Panc1 (cell line): ENCODE results near the gene SLC26A3.

ENCODE experiments used
- POLR2AphosphoS5 ChIP-seq: IDR thresholded peaks from 2 replicates; pipeline ENCODE4 v1.6.1; 2012; ENCODE audit warnings: mild to moderate bottlenecking, low read depth, low read length, moderate library complexity
- REST ChIP-seq, 2 experiments: IDR thresholded peaks; 2 replicates each; pipeline ENCODE4 v1.6.1; 2011 to 2012; ENCODE audit warnings: low read depth in 2 of 2, control low read depth in 1 of 2, low read length in 1 of 2, mild to moderate bottlenecking in 1 of 2, moderate library complexity in 1 of 2; ENCODE audit not compliant: insufficient read depth in 1 of 2
- SIN3A ChIP-seq: IDR thresholded peaks from 2 replicates; pipeline ENCODE4 v1.6.1; 2012; ENCODE audit warnings: low read depth, mild to moderate bottlenecking, low read length, moderate library complexity, borderline replicate concordance; ENCODE audit not compliant: insufficient read depth
- TCF7L2 ChIP-seq: IDR thresholded peaks from 2 replicates; pipeline ENCODE4 v1.6.1; 2011; ENCODE audit warnings: mild to moderate bottlenecking, low read depth, low read length, inconsistent platforms
- TF ChIP-seq, protein P1 (sequence below): fragments of 450-650 bp; IDR thresholded peaks from 2 replicates; pipeline ENCODE4 v1.5.1; 2017; ENCODE audit warnings: mild to moderate bottlenecking

- TF ChIP-seq, protein P1, sequence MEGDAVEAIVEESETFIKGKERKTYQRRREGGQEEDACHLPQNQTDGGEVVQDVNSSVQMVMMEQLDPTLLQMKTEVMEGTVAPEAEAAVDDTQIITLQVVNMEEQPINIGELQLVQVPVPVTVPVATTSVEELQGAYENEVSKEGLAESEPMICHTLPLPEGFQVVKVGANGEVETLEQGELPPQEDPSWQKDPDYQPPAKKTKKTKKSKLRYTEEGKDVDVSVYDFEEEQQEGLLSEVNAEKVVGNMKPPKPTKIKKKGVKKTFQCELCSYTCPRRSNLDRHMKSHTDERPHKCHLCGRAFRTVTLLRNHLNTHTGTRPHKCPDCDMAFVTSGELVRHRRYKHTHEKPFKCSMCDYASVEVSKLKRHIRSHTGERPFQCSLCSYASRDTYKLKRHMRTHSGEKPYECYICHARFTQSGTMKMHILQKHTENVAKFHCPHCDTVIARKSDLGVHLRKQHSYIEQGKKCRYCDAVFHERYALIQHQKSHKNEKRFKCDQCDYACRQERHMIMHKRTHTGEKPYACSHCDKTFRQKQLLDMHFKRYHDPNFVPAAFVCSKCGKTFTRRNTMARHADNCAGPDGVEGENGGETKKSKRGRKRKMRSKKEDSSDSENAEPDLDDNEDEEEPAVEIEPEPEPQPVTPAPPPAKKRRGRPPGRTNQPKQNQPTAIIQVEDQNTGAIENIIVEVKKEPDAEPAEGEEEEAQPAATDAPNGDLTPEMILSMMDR, result no peak
- no peak for TF ChIP-seq POLR2AphosphoS5
- no peak for TF ChIP-seq SIN3A
- TF ChIP-seq REST (IDR thresholded peaks at IDR 0.05; ENCODE audit: insufficient read depth in 1 of 2, low read depth in 2 of 2, low read length in 1 of 2), result no peak
- no peak for TF ChIP-seq TCF7L2
Observed at GRCh38 chr7:107779647-107780099, 23.4 kb downstream of the SLC26A3 start.
